Endothelial cell of umbilical vein (primary cell): ENCODE data around the gene ADCY2. TPM values are rescaled to one million over a fixed set of nuclear protein-coding genes. Genes with fewer than 3 reads are reported as not detected.

Source experiments
- BruUV-seq: library from RNA; stranded (reverse); fragments of 400-500 nt; replicated peaks from 2 replicates; lab custom pipeline; 2021; lab: Mats Ljungman, UMichigan
- CTCF ChIA-PET: fragments of 300-600, 350-600 bp; sonication (Branson Sonifier 250); formaldehyde crosslinking; loops from one replicate; lab custom pipeline; 2021; ENCODE audit warnings: antibody characterized with exemption, inconsistent platforms; lab: Charles Lee
- POLR2A ChIA-PET: fragments of 300-600, 350-600 bp; sonication (Branson Sonifier 250); formaldehyde crosslinking; loops from one replicate; lab custom pipeline; 2021; ENCODE audit warnings: antibody characterized with exemption, inconsistent platforms; lab: Charles Lee
- DNase-seq: peaks from one replicate; pipeline ENCODE4 v3.0.0-alpha.2; 2011; ENCODE audit warnings: low read depth, low spot score
- FAIRE-seq: peaks from 2 replicates; lab custom pipeline; 2011; peaks lifted over from hg19 to GRCh38; lab: Jason Lieb, UNC
- H2AFZ ChIP-seq: 2 replicates; pipeline ENCODE4 v1.6.0; 2012; ENCODE audit warnings: low read depth, low read length, control low read depth, inconsistent platforms
- H3K27ac ChIP-seq: 2 replicates; pipeline ENCODE4 v1.5.1; 2011; ENCODE audit warnings: low read depth, mild to moderate bottlenecking, control low read depth, low read length, moderate library complexity; ENCODE audit not compliant: insufficient read depth
- H3K27me3 ChIP-seq, 2 experiments: 2 replicates each; pipeline versions ENCODE4 v1.6.0 to v1.6.1; 2011; ENCODE audit warnings: low read length in 2 of 2, mixed read lengths in 1 of 2; ENCODE audit not compliant: control insufficient read depth in 2 of 2, insufficient read depth in 2 of 2
- H3K36me3 ChIP-seq, 2 experiments: 2 replicates in 1 of 2; 3 replicates in 1 of 2; pipeline ENCODE4 v1.5.1; 2011; ENCODE audit warnings: low read length in 2 of 2, mild to moderate bottlenecking in 1 of 2, moderate library complexity in 1 of 2; ENCODE audit not compliant: control insufficient read depth in 2 of 2, insufficient read depth in 2 of 2; ENCODE audit errors: extremely low read depth in 1 of 2
- H3K4me1 ChIP-seq: 3 replicates; pipeline ENCODE4 v1.5.1; 2011; ENCODE audit warnings: mild to moderate bottlenecking, low read length; ENCODE audit not compliant: control insufficient read depth, insufficient read depth; ENCODE audit errors: extremely low read depth
- H3K4me2 ChIP-seq: 2 replicates; pipeline ENCODE4 v1.6.1; 2011; ENCODE audit warnings: low read length, control low read depth, mixed read lengths; ENCODE audit not compliant: insufficient read depth
- H3K4me3 ChIP-seq, 3 experiments: fragments of 200-600 bp in 1 of 3; sonication (generic), shearing (Covaris generic) in 1 of 3; replicated peaks in 1 of 3; 2 replicates each; pipeline ENCODE4 v1.5.1; 2011 to 2016; ENCODE audit warnings: control low read depth in 3 of 3, low read length in 3 of 3, mild to moderate bottlenecking in 2 of 3, inconsistent platforms in 1 of 3, low read depth in 1 of 3, moderate library complexity in 1 of 3; ENCODE audit not compliant: insufficient read depth in 1 of 3
- H3K79me2 ChIP-seq: 2 replicates; pipeline ENCODE4 v1.6.0; 2012; ENCODE audit warnings: low read length, inconsistent platforms; ENCODE audit not compliant: control insufficient read depth, insufficient read depth
- H3K9ac ChIP-seq: replicated peaks from 2 replicates; pipeline ENCODE3; 2011; ENCODE audit warnings: low read length, control low read depth; ENCODE audit not compliant: insufficient read depth; ENCODE audit errors: extremely low read depth
- H3K9me1 ChIP-seq: replicated peaks from 3 replicates; pipeline ENCODE4 v1.6.0; 2011; ENCODE audit warnings: mild to moderate bottlenecking, low read length; ENCODE audit not compliant: control insufficient read depth, insufficient read depth; ENCODE audit errors: extremely low read depth
- H3K9me3 ChIP-seq: replicated peaks from 2 replicates; pipeline ENCODE4 v1.5.1; 2012; ENCODE audit warnings: low read length, inconsistent platforms; ENCODE audit not compliant: control insufficient read depth, insufficient read depth
- H4K20me1 ChIP-seq: replicated peaks from 2 replicates; pipeline ENCODE3; 2011; ENCODE audit warnings: mild to moderate bottlenecking, low read length; ENCODE audit not compliant: control insufficient read depth, insufficient read depth; ENCODE audit errors: extremely low read depth
- CTCF ChIP-seq, 2 donors: IDR thresholded peaks; 1 replicate in 1 of 2; 2 replicates in 1 of 2; pipeline ENCODE4 v1.5.1; 2011; ENCODE audit warnings: low read length in 2 of 2, mild to moderate bottlenecking in 2 of 2, moderate library complexity in 2 of 2, control low read depth in 1 of 2, inconsistent platforms in 1 of 2, low read depth in 1 of 2; ENCODE audit not compliant: insufficient read depth in 1 of 2; ENCODE audit errors: extremely low read depth in 1 of 2
- EZH2 ChIP-seq: IDR thresholded peaks from 2 replicates; pipeline ENCODE4 v1.6.1; 2012; ENCODE audit warnings: borderline replicate concordance, low read depth, mild to moderate bottlenecking, moderate library complexity, low read length, inconsistent platforms; ENCODE audit not compliant: severe bottlenecking
- FOS ChIP-seq: IDR thresholded peaks from 2 replicates; pipeline ENCODE4 v1.6.1; 2011; ENCODE audit warnings: mild to moderate bottlenecking, low read length, moderate library complexity, borderline replicate concordance; ENCODE audit not compliant: insufficient read depth
- GATA2 ChIP-seq: IDR thresholded peaks from 2 replicates; pipeline ENCODE4 v1.7.0; 2011; ENCODE audit warnings: low read depth, mild to moderate bottlenecking, moderate library complexity, mixed read lengths, low read length; ENCODE audit not compliant: insufficient read length, insufficient read depth
- JUN ChIP-seq: IDR thresholded peaks from 2 replicates; pipeline ENCODE4 v1.6.1; 2011; ENCODE audit warnings: borderline replicate concordance, low read depth; ENCODE audit not compliant: insufficient read length, insufficient read depth
- MAX ChIP-seq: IDR thresholded peaks from 2 replicates; pipeline ENCODE4 v1.6.1; 2011; ENCODE audit not compliant: insufficient read depth, insufficient read length
- MYC ChIP-seq: IDR thresholded peaks from one replicate; pipeline ENCODE4 v1.6.1; 2011; ENCODE audit warnings: mild to moderate bottlenecking, low read depth, low read length
- POLR2A ChIP-seq: IDR thresholded peaks from 2 replicates; pipeline ENCODE4 v1.6.1; 2012; ENCODE audit warnings: low read depth, mild to moderate bottlenecking, control low read depth, low read length
- POLR2AphosphoS5 ChIP-seq: IDR thresholded peaks from 2 replicates; pipeline ENCODE4 v1.6.1; 2012; ENCODE audit warnings: low read depth, mild to moderate bottlenecking, control low read depth, low read length, moderate library complexity; ENCODE audit not compliant: insufficient read depth
- dilution Hi-C: fragments of 300-500 bp; cut with MboI; formaldehyde crosslinking; loops from one replicate; pipeline ENCODE4 v1.15.0; 2019; ENCODE audit warnings: low sequenced_read_pairs; ENCODE audit not compliant: extremely low pct_ligation_motif_present
- intact Hi-C: fragments of 100-400 bp; cut with micrococcal nuclease; formaldehyde crosslinking; loops from one replicate; pipeline ENCODE4 v1.10.0; 2022
- polyA plus RNA-seq, 4 experiments: library from polyadenylated mRNA; depleted of rRNA in 3 of 4; stranded (reverse) in 3 of 4; unstranded in 1 of 4; fragments of >200 nt; gene quantifications; 2 replicates each; pipeline versions ENCODE4 v1.2.1 to v1.2.3, GENCODE V29; 2011 to 2012; ENCODE audit warnings: missing spikeins in 1 of 4
- total RNA-seq: library from RNA; stranded (reverse); gene quantifications from 2 replicates; pipeline ENCODE4 v1.2.3, GENCODE V29; 2021

Gene ADCY2
- total and polyA plus RNA-seq, 2 donors (not counting 3 experiments of a cell fraction or from before 2014, with no cell fraction given) = under 0.01 TPM; not detected in 1

GRCh38 chr5:7684826-7685225 lies 288.9 kb downstream of the ADCY2 start:
- no peaks in the 10 kb centered on the region for H3K27me3 ChIP-seq
- intact Hi-C loops (no loop called here), dilution Hi-C loops (no loop called here)
- H4K20me1 ChIP-seq = no peaks in the 10 kb centered on the region
- H3K9me1 ChIP-seq = no peaks in the 10 kb centered on the region
- H3K36me3 ChIP-seq = no peaks in the 10 kb centered on the region
- no TSS peak for BruUV-seq
- no peak overlapping the region for H2AFZ ChIP-seq
- FAIRE-seq (no peak), DNase-seq (no peak)
- no peaks in the 10 kb centered on the region for H3K79me2 ChIP-seq
- ChIA-PET CTCF (no interaction called here), POLR2A (no interaction called here)
- no peak overlapping the region for H3K27ac ChIP-seq
- TF ChIP-seq POLR2A (no peak), CTCF (IDR thresholded peaks at IDR 0.05; ENCODE audit: extremely low read depth in 1 of 2, insufficient read depth in 1 of 2, low read depth in 1 of 2, low read length in 2 of 2) (no peak), FOS (no peak), EZH2 (no peak), GATA2 (no peak), MAX (no peak), MYC (no peak), JUN (no peak), POLR2AphosphoS5 (no peak)
- no peak overlapping the region for H3K9ac ChIP-seq
- no peak overlapping the region for H3K4me2 ChIP-seq
- H3K4me1 ChIP-seq = no peaks in the 10 kb centered on the region
- H3K9me3 ChIP-seq = peaks cover 5% of the 10 kb centered on the region
- H3K4me3 ChIP-seq = no peak overlapping the region
